Measurements from ENCODE around the gene IL10.

- no peak for TF ChIP-seq CTCF (IDR thresholded peaks at IDR 0.05)
- TF ChIP-seq EZH2 (IDR thresholded peaks at IDR 0.05) = no peak
- TF ChIP-seq EZH2phosphoT487 (IDR thresholded peaks at IDR 0.05) = no peak
Measured at GRCh38 chr1:206786212-206786886, 14.1 kb upstream of the IL10 start.

Data from neural progenitor cell (in vitro differentiated cells).